Stimulated activated CD4-positive, alpha-beta T cell treated with anti-CD3 and anti-CD28 coated beads, Interleukin-12 subunit alpha, Interleukin-12 subunit beta, amount 100 ng/mL, for 24 hours (primary cell): ENCODE measurements around the gene MALT1.
A peak's percentile ranks its signal among the peaks of the same experiment; 100 is the strongest.

Source experiments
- DNase-seq, 2 experiments: peaks; one replicate each; pipeline ENCODE4 v3.0.0-alpha.2; 2020; ENCODE audit warnings: low read depth in 2 of 2

Gene MALT1

GRCh38 chr18:58653814-58654509 is 17.3 kb upstream of the MALT1 start:
- DNase-seq: no peak

- no peak for DNase-seq
Measured at GRCh38 chr18:58654896-58655614, 16.2 kb upstream of the MALT1 start.

- DNase-seq: no peak
Measured at GRCh38 chr18:58657081-58657480, 14.2 kb upstream of the MALT1 start.

- no peak for DNase-seq
Measured at GRCh38 chr18:58657494-58657893, 13.8 kb upstream of the MALT1 start.

- DNase-seq: no peak
Measured at GRCh38 chr18:58659691-58660090, 11.6 kb upstream of the MALT1 start.

GRCh38 chr18:58660915-58661314 is 10.3 kb upstream of the MALT1 start:
- DNase-seq: no peak

- DNase-seq: no peak
Measured at GRCh38 chr18:58661423-58661822, 9.8 kb upstream of the MALT1 start.

- DNase-seq: no peak
Measured at GRCh38 chr18:58662118-58662517, 9.1 kb upstream of the MALT1 start.

- no peak for DNase-seq
Measured at GRCh38 chr18:58666176-58666575, 5.1 kb upstream of the MALT1 start.

- DNase-seq: no peak
Measured at GRCh38 chr18:58668211-58668610, 3.1 kb upstream of the MALT1 start.

GRCh38 chr18:58668897-58669296 is 2.4 kb upstream of the MALT1 start:
- DNase-seq: no peak

GRCh38 chr18:58669731-58670378 is 1.4 kb upstream of the MALT1 start:
- DNase-seq: no peak

- no peak for DNase-seq
Measured at GRCh38 chr18:58670404-58671110, 708 bp upstream of the MALT1 start.

- DNase-seq: peak in 1 of 2 experiments; percentile 27
Measured at GRCh38 chr18:58671632-58672564, 633 bp downstream of the MALT1 start.

- DNase-seq: no peak
Measured at GRCh38 chr18:58674159-58674558, 2.9 kb downstream of the MALT1 start.

- no peak for DNase-seq
Measured at GRCh38 chr18:58674863-58675472, 3.7 kb downstream of the MALT1 start.

- no peak for DNase-seq
Measured at GRCh38 chr18:58676270-58676669, 5.0 kb downstream of the MALT1 start.

- no peak for DNase-seq
Measured at GRCh38 chr18:58682429-58683069, 11.3 kb downstream of the MALT1 start.

GRCh38 chr18:58687871-58688308 is 16.6 kb downstream of the MALT1 start:
- DNase-seq: peak in 1 of 2 experiments; percentile 43

GRCh38 chr18:58690259-58690658 is 19.0 kb downstream of the MALT1 start:
- no peak for DNase-seq
